PFSK-1 (cell line): ENCODE measurements around the gene FXN.

Experiments used
- FOXP2 ChIP-seq: optimal IDR thresholded peaks from 2 replicates; pipeline ENCODE3; 2011; ENCODE audit warnings: borderline replicate concordance, control low read depth, inconsistent platforms; ENCODE audit not compliant: insufficient read depth; ENCODE audit errors: extremely low read length, extremely low read depth
- POLR2AphosphoS5 ChIP-seq: IDR thresholded peaks from 2 replicates; pipeline ENCODE4 v1.6.1; 2012; ENCODE audit warnings: low read depth, mild to moderate bottlenecking, control low read depth, low read length, moderate library complexity
- REST ChIP-seq, 2 experiments: IDR thresholded peaks; 2 replicates each; pipeline versions ENCODE4 v1.6.1 to v1.8.0; 2011 to 2012; ENCODE audit warnings: low read depth in 2 of 2, low read length in 2 of 2, control low read depth in 1 of 2, inconsistent platforms in 1 of 2, mild to moderate bottlenecking in 1 of 2, moderate library complexity in 1 of 2; ENCODE audit not compliant: insufficient read depth in 1 of 2
- SIN3A ChIP-seq: IDR thresholded peaks from 2 replicates; pipeline ENCODE4 v1.6.1; 2012; ENCODE audit warnings: mild to moderate bottlenecking, low read length, moderate library complexity, borderline replicate concordance; ENCODE audit not compliant: insufficient read depth
- TAF1 ChIP-seq: IDR thresholded peaks from 2 replicates; pipeline ENCODE4 v1.6.1; 2012; ENCODE audit warnings: low read length, control low read depth, borderline replicate concordance; ENCODE audit not compliant: insufficient read depth

Gene FXN

GRCh38 chr9:69107771-69108170, 72.2 kb downstream of the FXN start:
- no peak for TF ChIP-seq REST (IDR thresholded peaks at IDR 0.05; ENCODE audit: insufficient read depth in 1 of 2, low read depth in 2 of 2, low read length in 2 of 2)
- TF ChIP-seq SIN3A = no peak
- no peak for TF ChIP-seq TAF1
- no peak for TF ChIP-seq POLR2AphosphoS5
- TF ChIP-seq FOXP2 = no peak

- no peak for TF ChIP-seq FOXP2
These were observed 73.6 kb downstream of the FXN start for GRCh38 chr9:69109152-69109551.

GRCh38 chr9:69115621-69116020, 80.1 kb downstream of the FXN start:
- TF ChIP-seq TAF1 (no peak), POLR2AphosphoS5 (no peak), REST (IDR thresholded peaks at IDR 0.05; ENCODE audit: insufficient read depth in 1 of 2, low read depth in 2 of 2, low read length in 2 of 2) (no peak), SIN3A (no peak), FOXP2 (no peak)

GRCh38 chr9:69118656-69119055, 83.1 kb downstream of the FXN start:
- TF ChIP-seq TAF1 = no peak
- TF ChIP-seq REST (IDR thresholded peaks at IDR 0.05; ENCODE audit: insufficient read depth in 1 of 2, low read depth in 2 of 2, low read length in 2 of 2) = no peak
- TF ChIP-seq SIN3A = no peak
- TF ChIP-seq POLR2AphosphoS5 = no peak
- no peak for TF ChIP-seq FOXP2

- no peak for TF ChIP-seq FOXP2
These were observed 85.0 kb downstream of the FXN start for GRCh38 chr9:69120380-69121154.

- TF ChIP-seq REST (IDR thresholded peaks at IDR 0.05; ENCODE audit: insufficient read depth in 1 of 2, low read depth in 2 of 2, low read length in 2 of 2) = no peak
- no peak for TF ChIP-seq POLR2AphosphoS5
- no peak for TF ChIP-seq FOXP2
These were observed 85.9 kb downstream of the FXN start for GRCh38 chr9:69121155-69122081.
